B cell (primary cell): ENCODE data around the gene DDX52. TPM values are rescaled to one million over a fixed set of nuclear protein-coding genes. Genes with fewer than 3 reads are reported as not detected.

ENCODE experiments used
- ATAC-seq: fragments of 200-7000 bp; cut with Tn5 transposase; one replicate; pipeline ENCODE4 v1.10.0; 2021; ENCODE audit warnings: low read depth, mild to moderate bottlenecking, moderate number of reproducible peaks, moderate library complexity
- CTCF ChIA-PET: fragments of 350-600 bp; sonication (Branson Sonifier 250); formaldehyde crosslinking; loops from one replicate; lab custom pipeline; 2021; ENCODE audit warnings: antibody characterized with exemption, inconsistent platforms; lab: Charles Lee
- POLR2A ChIA-PET: fragments of 350-600 bp; sonication (Branson Sonifier 250); formaldehyde crosslinking; loops from one replicate; lab custom pipeline; 2021; ENCODE audit warnings: antibody characterized with exemption; lab: Charles Lee
- DNase-seq: peaks from one replicate; pipeline ENCODE4 v3.0.0; 2013
- H2AFZ ChIP-seq: 2 replicates; pipeline ENCODE4 v1.6.1; 2012; ENCODE audit warnings: mild to moderate bottlenecking, low read depth, low read length; ENCODE audit not compliant: insufficient read depth, poor library complexity, severe bottlenecking
- H3K27ac ChIP-seq, 2 donors: 1 replicate in 1 of 2; 2 replicates in 1 of 2; pipeline ENCODE4 v1.5.1; 2012 to 2013; ENCODE audit warnings: low read length in 2 of 2, mild to moderate bottlenecking in 2 of 2, moderate library complexity in 1 of 2
- H3K27me3 ChIP-seq, 4 experiments: fragments of 200-600 bp in 1 of 4; sonication (generic) in 1 of 4; replicated peaks in 1 of 4; 1 replicate in 2 of 4; 2 replicates in 2 of 4; pipeline versions ENCODE4 v1.6.1 to v1.7.0; 2013 to 2016; ENCODE audit warnings: low read length in 3 of 4, mild to moderate bottlenecking in 2 of 4, mixed read lengths in 1 of 4, moderate library complexity in 1 of 4; ENCODE audit not compliant: insufficient read depth in 4 of 4, control insufficient read depth in 3 of 4; ENCODE audit errors: control extremely low read depth in 1 of 4
- H3K36me3 ChIP-seq, 2 experiments: replicated peaks in 1 of 2; 1 replicate in 1 of 2; 2 replicates in 1 of 2; pipeline versions ENCODE4 v1.6.1 to v1.7.1; 2013; ENCODE audit warnings: low read length in 1 of 2; ENCODE audit not compliant: insufficient read depth in 2 of 2, control insufficient read depth in 1 of 2; ENCODE audit errors: control extremely low read depth in 1 of 2, extremely low read depth in 1 of 2
- H3K4me1 ChIP-seq, 2 donors: fragments of 200-600 bp in 1 of 2; sonication (generic) in 1 of 2; 1 replicate in 1 of 2; 2 replicates in 1 of 2; pipeline versions ENCODE4 v1.5.1 to v1.6.1; 2013 to 2017; ENCODE audit warnings: low read length in 2 of 2; ENCODE audit not compliant: control insufficient read depth in 2 of 2, insufficient read depth in 2 of 2
- H3K4me2 ChIP-seq: replicated peaks from 2 replicates; pipeline ENCODE3; 2012; ENCODE audit warnings: mild to moderate bottlenecking, low read depth, low read length; ENCODE audit not compliant: poor library complexity, severe bottlenecking
- H3K4me3 ChIP-seq, 5 experiments: fragments of 200-600 bp in 1 of 5; sonication (generic) in 1 of 5; 1 replicate in 3 of 5; 2 replicates in 2 of 5; pipeline versions ENCODE4 v1.5.1 to v1.7.0; 2011 to 2016; ENCODE audit warnings: low read length in 4 of 5, mild to moderate bottlenecking in 4 of 5, low read depth in 2 of 5, control low read depth in 1 of 5, moderate library complexity in 1 of 5; ENCODE audit not compliant: insufficient read depth in 1 of 5; ENCODE audit errors: control extremely low read depth in 1 of 5, extremely low read depth in 1 of 5
- H3K79me2 ChIP-seq: fragments of 200-600 bp; sonication (generic); one replicate; pipeline ENCODE4 v1.6.0; 2016; ENCODE audit warnings: low read length; ENCODE audit not compliant: control insufficient read depth, insufficient read depth
- H3K9ac ChIP-seq: fragments of 200-600 bp; sonication (generic); 2 replicates; pipeline ENCODE4 v1.6.1; 2017; ENCODE audit warnings: mild to moderate bottlenecking, low read length, moderate library complexity
- H3K9me3 ChIP-seq, 3 donors: one replicate each; pipeline versions ENCODE4 v1.6.1 to v1.7.1; 2013; ENCODE audit warnings: low read length in 2 of 3; ENCODE audit not compliant: control insufficient read depth in 2 of 3, insufficient read depth in 1 of 3; ENCODE audit errors: control extremely low read depth in 1 of 3
- H4K20me1 ChIP-seq: 2 replicates; pipeline ENCODE4 v1.6.0; 2012; ENCODE audit warnings: mild to moderate bottlenecking, low read length; ENCODE audit not compliant: insufficient read depth, control insufficient read depth, poor library complexity, severe bottlenecking
- H3K27ac Mint-ChIP-seq: one replicate; pipeline ENCODE4 v1.8.0; 2021; ENCODE audit warnings: mixed read lengths
- H3K27me3 Mint-ChIP-seq: one replicate; pipeline ENCODE4 v1.8.0; 2021; ENCODE audit warnings: mixed read lengths
- H3K4me1 Mint-ChIP-seq: one replicate; pipeline ENCODE4 v1.8.0; 2021; ENCODE audit warnings: mixed read lengths
- H3K4me3 Mint-ChIP-seq: one replicate; pipeline ENCODE4 v1.8.0; 2021; ENCODE audit warnings: mixed read lengths
- H3K9me3 Mint-ChIP-seq: one replicate; pipeline ENCODE4 v1.8.0; 2022; ENCODE audit warnings: mixed read lengths; ENCODE audit not compliant: insufficient read depth
- CTCF ChIP-seq: fragments of 200-600 bp; IDR thresholded peaks from one replicate; pipeline ENCODE4 v1.8.0; 2022; ENCODE audit warnings: antibody characterized with exemption, mild to moderate bottlenecking
- EZH2 ChIP-seq: IDR thresholded peaks from 2 replicates; pipeline ENCODE4 v1.6.1; 2012; ENCODE audit warnings: borderline replicate concordance, low read depth, mild to moderate bottlenecking, moderate library complexity, low read length; ENCODE audit not compliant: insufficient read depth, poor library complexity, severe bottlenecking
- WGBS: methylation state at CpG from one replicate; pipeline ENCODE4 v1.1.5; 2013; ENCODE audit warnings: missing lambda C conversion rate; ENCODE audit not compliant: insufficient coverage; 5-methylcytosine and 5-hydroxymethylcytosine counted together
- intact Hi-C: fragments of 100-400 bp; cut with micrococcal nuclease; formaldehyde crosslinking; loops from one replicate; pipeline ENCODE4 v1.10.0; 2022
- polyA plus RNA-seq: library from polyadenylated mRNA; depleted of rRNA; stranded (reverse); fragments of >200 nt; gene quantifications from 2 replicates; pipeline ENCODE4 v1.2.3, GENCODE V29; 2012
- total RNA-seq, 2 donors: library from RNA; stranded (reverse); fragments of 120-200 nt in 1 of 2; gene quantifications; 1 replicate in 1 of 2; 2 replicates in 1 of 2; pipeline versions ENCODE4 v1.2.3 to v1.2.4, GENCODE V29; 2013 to 2022

The DDX52 gene
- total and polyA plus RNA-seq, 2 donors (not counting 1 experiment from before 2014, with no cell fraction given): 5.7 to 38.2 TPM

GRCh38 chr17:37609170-37610040 is 33.8 kb downstream of the DDX52 start, which contains the start of gene SYNRG:
TSS of gene SYNRG (minus strand) at chr17:37609418. CDS start at chr17:37609355, 63 bp downstream.
- intact Hi-C loops: loop anchor here (1.0 kb wide), 5 partner anchors 34 to 250 kb away; partner anchors contain the start of genes DDX52 and DUSP14
- H2AFZ ChIP-seq: peak within 1 kb of the TSS; percentile 78

More at GRCh38 chr17:37609170-37610040, 33.8 kb downstream of the DDX52 start, which contains the start of gene SYNRG:
- Histone ChIP-seq H3K27ac (peak within 1 kb of the TSS; percentile 80 to 86), H3K9me3 (no peaks in the 10 kb centered on the region), H3K36me3 (peaks cover 8 to 23% of the 10 kb centered on the region in 2 experiments), H3K27me3 (no peaks in the 10 kb centered on the region), H3K4me2 (peak within 1 kb of the TSS; percentile 77), H3K79me2 (peaks cover 30% of the 10 kb centered on the region), H3K4me3 (peak within 1 kb of the TSS; percentile 80 to 94 (median 89)), H4K20me1 (peaks cover 17% of the 10 kb centered on the region), H3K4me1 (peaks cover 24 to 37% of the 10 kb centered on the region in 2 donors), H3K9ac (peak within 1 kb of the TSS; percentile 93)
- Mint-ChIP-seq H3K27me3 (no peaks in the 10 kb centered on the region), H3K4me1 (peaks cover 39% of the 10 kb centered on the region), H3K27ac (peak within 1 kb of the TSS; percentile 97), H3K4me3 (peak within 1 kb of the TSS; percentile 95), H3K9me3 (no peaks in the 10 kb centered on the region)
- ATAC-seq: peak; percentile 87
- no peak for TF ChIP-seq EZH2
- TF ChIP-seq CTCF: peak; percentile 70
- 1% methylated on average over 52 of the region's 60 CpGs for WGBS
- ChIA-PET CTCF (interaction anchor here (0.5 to 2.9 kb wide), 17 partner anchors 10 to 1447 kb away, joined by 3 to 19 read pairs (median 4); partner anchors contain the start of genes ACACA, DDX52 and TADA2A), POLR2A (interaction anchor here (0.7 to 1.4 kb wide), 3 partner anchors 10 to 202 kb away, joined by 3 to 6 read pairs (median 3); partner anchors contain the start of genes ACACA and TADA2A)
- DNase-seq: peak; percentile 97
